Right ventricle myocardium inferior (tissue), 1 donor: ENCODE results near the gene SAMD5. TPM values are rescaled to one million over a fixed set of nuclear protein-coding genes. Genes with fewer than 3 reads are reported as not detected.
A peak's percentile ranks its signal among the peaks of the same experiment; 100 is the strongest.

Source experiments
- ATAC-seq: fragments of 200-7000 bp; cut with Tn5 transposase; one replicate; pipeline ENCODE4 v1.9.1; 2020; ENCODE audit warnings: mild to moderate bottlenecking, moderate library complexity
- DNase-seq: peaks from one replicate; pipeline ENCODE4 v3.0.0; 2021; ENCODE audit errors: missing footprints
- intact Hi-C: fragments of 100-400 bp; cut with DNase I; formaldehyde crosslinking; loops from one replicate; pipeline ENCODE4 v1.11.0; 2022
- long read RNA-seq: library from polyadenylated mRNA; unstranded; transcript quantifications from one replicate; pipeline ENCODE4 v2.0.0, GENCODE V29; 2021
- total RNA-seq: library from RNA; stranded (reverse); fragmentation: NEBNext Ultra II Directional; extraction: Animal tissue kit (Norgen Biotek cat#: 25700); gene quantifications from one replicate; pipeline ENCODE4 v1.2.1, GENCODE V29; 2021
- donor health status: DM: no; HTN: yes; CAD: no; lungs with severe emphysema.

SAMD5 gene
- total RNA-seq: 0.51 TPM
- long read RNA-seq, partial matches to known transcripts: 0 of 1 reads
- long read RNA-seq, other reads (novel, unspliced or antisense): 1 of 1 reads

DNA sequence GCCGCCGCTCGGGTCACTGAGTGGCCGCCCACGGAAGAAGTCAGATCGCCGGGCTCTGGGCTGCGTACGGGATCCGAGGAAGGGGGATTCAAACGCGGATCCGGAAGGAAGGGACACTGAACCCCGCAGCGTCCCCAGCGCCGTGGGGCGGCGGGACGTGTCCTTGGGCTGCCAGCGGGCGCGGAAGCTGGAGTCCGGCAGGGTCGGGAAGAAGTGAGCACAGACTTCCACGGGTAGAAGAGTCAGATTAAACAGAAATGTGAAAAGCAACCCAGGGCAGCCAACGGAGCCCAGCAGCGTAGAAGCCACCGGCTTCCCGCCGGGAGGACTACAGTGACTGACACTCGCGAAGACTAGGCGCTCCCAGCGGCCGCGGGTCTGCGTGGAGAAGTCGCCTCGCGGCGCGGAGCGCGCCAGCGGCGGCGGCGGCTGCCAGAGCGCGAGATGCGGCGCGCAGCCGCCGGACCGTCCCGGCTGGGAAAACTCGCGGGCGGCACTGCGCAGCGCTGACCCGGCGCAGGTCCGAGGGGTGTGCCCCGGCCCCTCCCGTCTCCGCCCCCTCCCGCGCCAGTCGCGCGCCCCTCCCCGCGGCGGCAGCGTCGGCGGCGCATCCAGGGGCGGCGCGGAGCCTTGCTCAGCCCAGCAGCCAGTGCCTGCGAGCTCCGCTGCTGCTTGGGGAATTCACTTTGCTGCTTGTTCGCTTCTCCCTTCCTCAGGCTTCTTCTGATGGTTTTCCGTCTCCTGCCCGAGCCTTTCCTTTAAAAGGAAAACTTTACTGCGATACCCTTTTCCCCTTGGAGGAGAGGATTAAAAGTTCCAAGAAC lies at the start of gene SAMD5:
Gene SAMD5 (plus strand): TSS at position 649 of the 824 bp plus-strand sequence. CDS start 239 bp downstream, outside the sequence.
- intact Hi-C loops: loop anchor here (1.0 to 5.0 kb wide), 2 partner anchors 104 to 143 kb away; no protein-coding TSS in a partner anchor
- ATAC-seq (peak; percentile 81), DNase-seq (no peak)

DNA sequence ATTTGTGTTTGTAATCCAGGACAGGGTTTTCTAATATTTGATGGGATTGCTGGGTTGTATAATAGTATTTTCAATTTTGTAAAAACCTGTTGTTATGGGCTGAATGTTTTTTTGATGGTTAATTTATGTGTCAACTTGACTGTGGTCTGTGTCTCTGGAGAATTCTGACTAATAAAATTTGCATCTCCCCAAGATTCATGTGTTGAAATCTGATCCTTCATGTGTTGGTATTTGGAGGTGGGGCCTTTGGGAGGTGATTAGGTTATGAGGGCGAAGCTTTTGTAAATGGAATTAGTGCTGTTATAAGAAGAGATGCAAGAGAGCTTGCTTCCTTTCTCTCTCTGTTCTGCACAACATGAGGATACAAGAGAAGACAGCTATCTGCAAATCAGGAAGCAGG lies 48.7 kb upstream of the SAMD5 start:
- DNase-seq (no peak), ATAC-seq (no peak)
- intact Hi-C loops: no loop called here

DNA sequence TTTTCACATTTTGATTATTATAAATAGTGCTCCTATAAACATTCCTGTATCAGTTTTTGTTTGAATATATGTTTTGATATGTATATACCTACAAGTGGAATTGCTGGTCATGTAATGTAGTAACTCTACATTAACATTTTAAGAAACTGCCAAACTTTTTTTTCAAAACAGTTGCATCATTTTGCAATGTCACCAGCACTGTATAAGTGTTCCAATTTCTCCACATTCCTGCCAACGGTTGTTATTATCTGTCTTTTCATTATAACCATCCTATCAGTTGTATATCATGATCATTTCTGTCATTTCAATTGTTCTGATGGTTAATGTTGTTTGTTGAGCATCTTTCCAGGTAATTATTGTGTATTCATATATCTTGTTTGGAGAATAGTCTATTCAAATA lies 44.8 kb upstream of the SAMD5 start:
- ATAC-seq (no peak), DNase-seq (no peak)
- intact Hi-C loops: no loop called here

DNA sequence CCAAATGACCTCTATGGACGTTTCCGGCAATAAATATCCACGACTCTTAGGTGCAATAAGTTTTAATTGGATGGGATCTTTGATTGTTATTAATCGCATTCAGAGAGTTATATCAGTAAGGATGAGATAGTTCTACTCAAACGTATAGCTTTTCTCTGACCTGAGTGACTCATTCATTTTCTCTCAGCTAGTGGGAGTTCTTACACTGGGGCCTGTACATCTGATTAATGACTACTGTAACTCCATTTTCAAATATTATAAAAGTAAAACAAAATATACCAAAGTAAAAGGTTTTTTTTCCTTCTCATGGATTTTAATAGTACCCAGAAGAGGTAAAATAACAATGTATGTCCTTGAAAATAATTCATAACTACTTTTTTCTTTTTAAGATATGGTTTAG lies 41.1 kb upstream of the SAMD5 start:
- ATAC-seq: no peak
- intact Hi-C loops: no loop called here
- DNase-seq: no peak

DNA sequence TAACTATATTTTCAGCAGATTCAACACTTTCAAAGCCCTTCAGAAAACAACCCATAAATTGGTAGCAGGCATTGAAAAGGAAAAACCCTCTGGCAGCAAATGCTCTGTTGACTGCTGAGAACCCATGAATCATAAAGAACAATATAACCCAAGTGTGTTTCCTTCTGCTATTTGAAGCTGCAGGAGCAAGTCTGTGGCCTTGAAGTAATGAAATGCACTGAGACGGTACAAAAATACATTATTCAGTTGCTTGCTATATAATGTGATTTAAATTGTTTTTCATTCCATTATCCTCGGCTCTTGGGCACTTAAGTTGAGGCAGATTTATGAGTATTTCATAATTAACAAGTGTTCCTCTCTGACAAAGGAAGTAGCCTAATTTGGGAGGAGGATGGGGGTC lies 40.6 kb upstream of the SAMD5 start:
- intact Hi-C loops: no loop called here

DNA sequence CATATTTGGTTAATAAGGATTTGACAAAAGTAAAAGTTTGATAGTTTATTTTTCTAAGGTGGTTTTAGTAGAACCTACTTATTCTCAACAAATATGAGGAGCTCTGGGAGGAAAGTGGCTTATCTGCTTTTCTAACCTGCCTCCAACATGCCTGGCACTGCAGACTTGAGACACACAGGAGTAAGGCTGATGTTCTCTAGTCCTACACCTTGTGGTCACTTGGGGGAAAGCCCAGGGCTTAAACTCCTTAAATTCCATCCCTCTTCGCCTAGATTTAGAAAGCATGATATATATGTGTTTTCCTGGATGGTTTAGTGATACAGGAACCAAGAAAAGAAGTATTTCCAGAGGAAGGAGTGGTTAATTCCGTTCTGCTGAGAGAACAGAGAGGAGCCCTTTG lies 39.9 kb upstream of the SAMD5 start:
- ATAC-seq (no peak), DNase-seq (no peak)
- intact Hi-C loops: no loop called here

More for the DNA sequence above, 40.6 kb upstream of the SAMD5 start:
- DNase-seq: no peak
- no peak for ATAC-seq

DNA sequence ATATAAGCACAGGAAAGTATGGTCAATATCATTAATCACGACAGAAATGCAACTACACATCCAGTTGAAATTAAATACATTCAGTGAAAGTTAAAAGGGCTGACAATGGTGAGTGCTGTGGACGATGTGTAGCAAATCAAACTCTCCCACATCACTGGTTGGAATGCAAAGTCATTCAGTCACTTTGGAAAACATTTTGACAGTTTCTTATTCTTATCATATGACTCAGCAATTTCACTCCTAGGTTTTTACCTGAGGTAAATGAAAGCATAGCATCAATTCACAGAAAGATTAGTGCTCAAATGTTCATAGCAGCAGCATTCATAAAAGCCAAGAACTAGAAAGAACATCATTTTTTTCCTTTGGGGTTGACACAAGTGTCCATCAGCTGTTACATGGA lies 28.6 kb upstream of the SAMD5 start:
- DNase-seq: no peak
- intact Hi-C loops: no loop called here
- no peak for ATAC-seq

DNA sequence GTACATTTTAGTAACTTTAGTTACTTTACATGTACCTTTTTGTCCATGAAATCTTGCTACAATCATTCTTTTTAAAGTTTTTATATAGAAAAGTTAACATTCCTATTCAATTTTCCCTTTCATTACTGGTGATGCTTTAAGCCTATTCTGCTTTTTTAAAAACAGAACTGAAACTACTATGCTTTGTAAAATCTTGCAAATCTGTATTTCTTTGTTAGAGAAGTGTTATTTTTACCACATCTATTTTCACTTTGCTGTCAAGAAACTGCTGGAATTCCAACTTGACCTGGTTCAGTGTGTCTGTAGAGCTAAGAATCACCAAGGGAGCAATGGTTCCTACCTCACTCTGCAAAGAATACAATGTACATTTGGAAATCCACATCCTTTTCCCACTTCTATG lies 21.8 kb upstream of the SAMD5 start:
- no peak for ATAC-seq
- intact Hi-C loops: no loop called here
- no peak for DNase-seq

DNA sequence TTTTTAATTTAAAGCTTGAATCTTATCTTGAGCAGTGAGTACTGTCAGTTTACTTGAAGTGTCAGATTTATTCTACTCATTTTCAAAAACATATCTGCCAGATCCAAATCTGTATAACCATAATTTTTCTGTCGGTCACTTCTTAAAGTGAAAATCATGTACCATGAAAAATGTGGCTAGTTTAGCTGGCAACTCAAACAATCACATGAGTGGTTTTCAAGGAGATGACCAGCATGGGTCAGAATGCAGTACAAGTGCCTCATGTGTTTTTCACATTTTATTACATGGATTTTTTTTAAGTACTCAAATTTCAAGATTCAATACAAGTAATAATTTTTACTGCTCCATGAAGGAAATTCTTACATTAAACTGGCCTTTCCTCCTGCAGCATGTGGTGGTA lies 11.0 kb upstream of the SAMD5 start:
- DNase-seq (no peak), ATAC-seq (no peak)
- intact Hi-C loops: no loop called here

DNA sequence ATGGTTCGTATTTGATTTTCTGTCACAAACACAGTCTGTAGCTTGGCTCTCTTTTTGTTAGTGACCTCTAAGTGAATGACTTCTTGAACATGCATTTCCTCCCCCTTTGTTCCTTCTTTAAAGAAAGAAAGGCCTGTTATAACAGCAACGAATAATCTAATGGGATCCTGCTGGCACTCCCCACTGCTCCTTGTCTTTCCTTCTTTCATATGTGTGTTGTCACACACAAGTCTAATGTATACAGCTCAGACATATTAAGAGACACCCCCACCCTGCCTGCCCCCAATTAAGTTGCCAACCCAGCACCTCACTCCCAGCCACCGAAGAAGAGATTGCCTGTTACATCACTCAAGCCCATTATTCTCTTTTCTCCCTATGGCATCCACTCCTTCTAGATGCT lies 4.9 kb upstream of the SAMD5 start:
- ATAC-seq: no peak
- intact Hi-C loops: no loop called here

DNA sequence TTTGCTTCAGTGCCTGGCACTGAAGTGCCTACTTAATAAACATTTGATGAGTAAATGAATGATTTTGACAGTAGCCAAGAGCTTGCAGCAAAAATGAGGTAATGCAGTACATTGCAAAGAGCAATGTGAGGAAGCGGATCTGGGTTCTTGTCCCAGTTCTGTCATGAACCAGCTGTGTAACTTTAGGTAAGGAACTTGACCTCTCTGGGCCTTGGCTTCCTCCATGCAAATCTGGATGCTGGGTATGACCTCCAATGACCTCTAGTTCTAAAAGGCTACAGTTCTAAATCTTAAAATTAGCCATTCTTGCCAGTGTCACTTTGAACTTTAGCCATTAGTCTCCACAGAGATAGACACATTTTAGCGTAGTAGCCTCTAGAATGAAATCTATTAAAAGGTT lies 3.6 kb upstream of the SAMD5 start:
- no peak for ATAC-seq
- intact Hi-C loops: loop anchor here (5.0 kb wide), 1 partner anchor 107 kb away; no protein-coding TSS in a partner anchor
- DNase-seq: no peak

More for the DNA sequence above, 4.9 kb upstream of the SAMD5 start:
- DNase-seq: no peak

DNA sequence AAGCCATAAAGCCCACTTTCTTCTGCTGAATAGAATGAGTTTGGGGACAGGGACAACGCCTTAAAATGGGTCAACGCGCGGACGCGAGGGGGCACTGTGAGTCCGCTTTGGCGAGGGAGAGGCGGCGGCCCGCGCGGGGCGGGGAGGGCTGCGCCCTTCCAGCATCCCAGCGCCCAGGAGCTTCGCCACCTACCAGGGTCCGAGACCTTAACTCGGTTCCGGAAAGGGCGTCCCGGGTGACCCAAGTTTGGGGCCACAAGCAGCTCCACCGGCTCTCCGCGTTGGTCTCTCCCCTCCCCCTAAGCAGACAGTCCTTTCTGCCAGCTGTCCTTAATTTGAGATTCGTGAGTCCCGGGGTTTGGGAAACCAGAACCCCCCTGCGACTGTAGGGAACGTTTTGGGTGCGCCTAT lies 1.8 kb upstream of the SAMD5 start:
- peak; percentile 77 for DNase-seq
- peak; percentile 69 for ATAC-seq
- intact Hi-C loops: loop anchor here (1.0 to 5.0 kb wide), 2 partner anchors 106 to 660 kb away; no protein-coding TSS in a partner anchor

DNA sequence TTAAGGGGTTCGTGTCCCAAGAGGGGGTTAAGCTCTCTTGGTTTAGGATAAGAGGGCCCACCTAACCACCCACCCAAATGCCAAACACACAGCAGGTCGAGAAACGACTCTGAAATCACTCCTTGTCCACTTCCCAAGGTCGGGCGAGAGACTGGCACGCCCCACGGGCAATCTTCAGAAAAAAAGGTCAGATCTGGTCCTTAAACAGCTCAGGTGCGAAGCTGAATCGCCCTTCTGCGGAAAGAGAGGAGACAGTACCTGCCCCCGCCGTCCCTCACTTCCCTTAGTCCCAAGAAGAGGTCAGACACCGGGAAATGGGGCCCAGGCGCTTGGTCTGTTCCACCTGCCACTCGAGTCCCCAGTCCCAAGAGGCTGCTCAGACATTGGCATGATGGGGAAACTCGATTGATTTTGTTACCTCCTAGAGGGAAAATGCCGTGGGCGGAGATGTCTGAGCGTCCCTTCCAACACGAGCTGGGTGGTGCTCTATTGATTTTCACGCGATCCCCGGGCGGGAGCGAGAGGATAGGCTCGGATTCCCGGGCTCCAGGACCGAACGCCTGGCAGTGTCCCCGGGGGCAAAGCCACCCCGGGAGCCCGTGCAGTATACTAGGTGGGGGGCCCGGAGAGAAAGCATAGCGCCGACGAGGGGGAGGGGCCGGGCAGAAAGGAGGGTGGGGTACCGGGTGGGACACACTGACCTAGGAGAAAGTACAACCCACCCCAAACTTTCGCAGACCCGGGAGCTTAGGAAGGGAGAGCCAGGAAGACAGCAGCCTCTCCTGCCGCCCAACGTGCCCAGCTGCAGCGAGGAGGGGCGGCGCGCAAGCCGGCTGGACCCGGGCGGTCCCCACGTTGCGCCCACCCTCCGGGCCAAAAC lies 1.1 kb upstream of the SAMD5 start:
- no peak for DNase-seq
- peak; percentile 17 for ATAC-seq

DNA sequence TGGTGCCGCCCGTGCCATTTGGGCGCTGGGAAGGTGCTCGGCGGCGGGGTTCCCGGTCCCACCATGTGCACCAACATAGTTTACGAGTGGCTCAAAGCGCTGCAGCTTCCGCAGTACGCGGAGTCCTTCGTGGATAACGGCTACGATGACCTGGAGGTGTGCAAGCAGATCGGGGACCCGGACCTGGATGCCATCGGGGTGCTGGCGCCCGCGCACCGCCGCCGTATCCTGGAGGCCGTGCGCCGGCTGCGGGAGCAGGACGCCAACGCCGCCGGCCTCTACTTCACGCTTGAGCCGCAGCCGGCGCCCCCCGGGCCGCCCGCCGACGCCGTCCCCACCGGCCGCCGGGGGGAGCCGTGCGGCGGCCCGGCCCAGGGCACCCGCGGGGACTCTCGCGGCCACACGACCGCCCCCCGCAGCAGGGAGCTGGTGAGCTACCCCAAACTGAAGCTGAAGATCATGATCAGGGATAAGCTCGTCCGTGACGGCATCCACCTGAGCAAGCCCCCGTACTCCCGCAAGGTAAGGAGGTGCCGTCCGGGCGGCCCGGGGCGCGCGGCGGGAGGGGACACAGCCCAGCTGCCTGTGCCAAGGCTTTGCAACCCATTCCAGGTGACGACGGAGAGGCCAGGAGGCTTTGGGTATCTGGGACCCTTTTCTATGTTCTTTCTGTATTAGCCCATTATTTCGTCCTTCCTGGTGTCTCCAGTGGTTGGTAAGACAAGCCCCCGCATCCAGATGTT lies 547 bp downstream of the SAMD5 start:
- ATAC-seq (peak; percentile 8), DNase-seq (no peak)
- intact Hi-C loops: loop anchor here (1.0 to 5.0 kb wide), 2 partner anchors 103 to 142 kb away; no protein-coding TSS in a partner anchor

More for the DNA sequence above, 1.1 kb upstream of the SAMD5 start:
- intact Hi-C loops: loop anchor here (1.0 to 5.0 kb wide), 2 partner anchors 105 to 144 kb away; no protein-coding TSS in a partner anchor

DNA sequence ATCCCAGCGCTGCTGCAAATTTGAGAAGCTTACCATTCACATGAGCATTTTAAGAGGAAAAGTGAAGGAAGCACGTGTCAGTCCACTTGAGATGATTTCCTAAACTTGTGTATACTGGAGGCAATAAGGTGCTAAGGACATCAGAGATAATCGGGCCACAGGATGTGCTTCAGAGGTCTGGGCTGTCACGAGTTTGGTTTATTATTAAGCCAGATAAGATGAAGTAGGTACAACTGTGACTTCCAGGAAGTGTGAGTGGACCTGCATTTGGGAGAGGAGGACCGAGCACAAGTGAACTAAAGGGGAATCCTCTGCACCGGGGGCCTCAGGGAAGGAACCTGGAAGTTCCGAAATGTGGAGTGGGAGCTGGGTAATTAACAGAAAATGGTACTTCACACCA lies 1.4 kb downstream of the SAMD5 start:
- intact Hi-C loops: loop anchor here (5.0 kb wide), 1 partner anchor 102 kb away; no protein-coding TSS in a partner anchor
- ATAC-seq (no peak), DNase-seq (no peak)

DNA sequence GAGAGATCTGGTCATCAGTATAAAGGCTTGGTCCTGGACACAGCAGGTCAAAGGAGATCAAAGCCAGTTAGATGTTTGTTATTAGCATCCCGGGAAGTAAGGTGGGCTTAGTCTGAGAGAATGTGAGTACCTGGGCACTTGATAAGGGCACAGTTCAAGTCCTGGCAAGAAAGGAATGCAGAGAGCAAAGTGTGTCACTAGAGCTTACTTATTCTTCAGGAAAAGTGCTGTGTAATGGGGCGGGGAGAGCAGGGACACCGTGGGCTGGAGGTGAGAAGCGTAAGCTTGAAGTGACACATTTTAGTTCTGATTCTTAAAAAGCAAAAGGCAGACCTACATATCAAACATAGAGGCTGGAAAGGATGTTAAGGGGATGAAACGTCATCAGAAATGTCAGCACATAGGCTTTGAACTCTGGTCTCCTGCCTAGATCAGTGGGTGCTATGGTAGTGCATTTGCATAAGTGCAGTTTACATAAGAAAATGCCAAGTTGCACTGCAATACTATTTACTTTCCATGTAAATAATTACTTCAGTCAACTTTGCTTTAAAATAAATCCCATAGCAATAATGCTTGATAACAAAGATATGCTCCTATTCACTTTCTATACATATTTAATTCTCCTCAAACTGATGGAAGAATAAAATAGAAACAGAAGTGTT lies 2.6 kb downstream of the SAMD5 start:
- intact Hi-C loops: no loop called here
- no peak for DNase-seq
- ATAC-seq: no peak

DNA sequence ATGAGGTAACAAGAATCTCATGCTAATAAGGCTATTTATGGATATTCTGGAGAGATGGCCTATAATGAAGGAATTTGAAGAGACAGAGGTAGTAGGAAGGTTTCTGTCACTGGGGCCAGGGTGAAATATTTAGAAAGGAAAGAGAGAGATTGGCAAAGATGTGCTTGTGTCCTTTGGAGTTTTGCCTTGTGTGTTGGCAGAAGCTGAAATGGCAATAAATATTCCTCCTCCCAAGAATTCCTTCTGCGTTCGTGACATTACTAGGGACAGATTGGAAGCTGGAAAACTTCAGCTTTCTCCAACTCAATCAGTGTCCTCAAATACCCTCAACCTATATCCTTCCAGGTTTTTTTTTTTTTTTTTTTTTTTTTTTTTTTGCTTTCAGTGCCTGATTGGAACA lies 6.3 kb downstream of the SAMD5 start:
- DNase-seq (no peak), ATAC-seq (no peak)
- intact Hi-C loops: no loop called here

DNA sequence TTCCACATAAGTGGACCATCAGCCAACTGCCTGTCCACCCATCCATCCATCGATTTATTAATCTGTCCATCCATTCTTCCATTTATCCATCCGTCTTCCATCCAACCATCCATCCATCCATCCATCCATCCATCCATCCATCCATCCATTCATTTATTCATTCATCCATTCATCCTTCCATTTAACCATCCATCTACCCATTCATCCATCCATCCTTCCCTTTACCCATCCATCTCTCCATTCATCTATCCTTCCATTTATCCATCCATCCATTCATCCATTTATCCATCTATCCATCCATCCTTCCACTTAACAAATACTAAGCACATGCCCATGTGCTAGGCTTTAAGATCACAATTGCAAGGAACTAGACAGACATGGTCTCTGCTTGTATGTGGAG lies 6.8 kb downstream of the SAMD5 start:
- intact Hi-C loops: no loop called here

More for the DNA sequence above, 6.8 kb downstream of the SAMD5 start:
- DNase-seq (no peak), ATAC-seq (no peak)
